ENCODE measurements around the gene CNOT8. TPM values are rescaled to one million over a fixed set of nuclear protein-coding genes. Genes with fewer than 3 reads are reported as not detected.
A peak's percentile ranks its signal among the peaks of the same experiment; 100 is the strongest.

CNOT8 gene
- total RNA-seq, 4 donors from 2014 or later = 32.0 to 96.2 (median 54.2) TPM

GRCh38 chr5:154841273-154841661 is 17.2 kb upstream of the CNOT8 start:
- H3K27ac ChIP-seq = no peak overlapping the region
- no peak overlapping the region for H3K4me3 ChIP-seq
- TF ChIP-seq, protein P1, sequence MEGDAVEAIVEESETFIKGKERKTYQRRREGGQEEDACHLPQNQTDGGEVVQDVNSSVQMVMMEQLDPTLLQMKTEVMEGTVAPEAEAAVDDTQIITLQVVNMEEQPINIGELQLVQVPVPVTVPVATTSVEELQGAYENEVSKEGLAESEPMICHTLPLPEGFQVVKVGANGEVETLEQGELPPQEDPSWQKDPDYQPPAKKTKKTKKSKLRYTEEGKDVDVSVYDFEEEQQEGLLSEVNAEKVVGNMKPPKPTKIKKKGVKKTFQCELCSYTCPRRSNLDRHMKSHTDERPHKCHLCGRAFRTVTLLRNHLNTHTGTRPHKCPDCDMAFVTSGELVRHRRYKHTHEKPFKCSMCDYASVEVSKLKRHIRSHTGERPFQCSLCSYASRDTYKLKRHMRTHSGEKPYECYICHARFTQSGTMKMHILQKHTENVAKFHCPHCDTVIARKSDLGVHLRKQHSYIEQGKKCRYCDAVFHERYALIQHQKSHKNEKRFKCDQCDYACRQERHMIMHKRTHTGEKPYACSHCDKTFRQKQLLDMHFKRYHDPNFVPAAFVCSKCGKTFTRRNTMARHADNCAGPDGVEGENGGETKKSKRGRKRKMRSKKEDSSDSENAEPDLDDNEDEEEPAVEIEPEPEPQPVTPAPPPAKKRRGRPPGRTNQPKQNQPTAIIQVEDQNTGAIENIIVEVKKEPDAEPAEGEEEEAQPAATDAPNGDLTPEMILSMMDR (IDR thresholded peaks at IDR 0.05) = no peak
- no peak for TF ChIP-seq POLR2A (IDR thresholded peaks at IDR 0.05)
- intact Hi-C loops (cut with DNase I; ENCODE audit: low total_unique reads) = no loop called here
- no peaks in the 10 kb centered on the region for H3K36me3 ChIP-seq
- no peak for DNase-seq
- no peaks in the 10 kb centered on the region for H3K4me1 ChIP-seq
- H3K27me3 ChIP-seq = no peaks in the 10 kb centered on the region
- H3K9me3 ChIP-seq = no peaks in the 10 kb centered on the region

GRCh38 chr5:154842689-154843530 is 15.5 kb upstream of the CNOT8 start:
- Histone ChIP-seq H3K9me3 (no peaks in the 10 kb centered on the region), H3K27ac (no peak overlapping the region), H3K36me3 (no peaks in the 10 kb centered on the region), H3K27me3 (no peaks in the 10 kb centered on the region), H3K4me1 (no peaks in the 10 kb centered on the region), H3K4me3 (no peak overlapping the region)
- DNase-seq = no peak
- intact Hi-C loops (cut with DNase I; ENCODE audit: low total_unique reads) = no loop called here
- no peak for TF ChIP-seq POLR2A (IDR thresholded peaks at IDR 0.05)
- TF ChIP-seq, protein P1 (IDR thresholded peaks at IDR 0.05) = no peak

- H3K4me1 ChIP-seq = peaks cover 0 to 4% of the 10 kb centered on the region in 2 donors
- H3K36me3 ChIP-seq = no peaks in the 10 kb centered on the region
- no peak for DNase-seq
- no peak overlapping the region for H3K27ac ChIP-seq
- H3K27me3 ChIP-seq = no peaks in the 10 kb centered on the region
- TF ChIP-seq, protein P1 (IDR thresholded peaks at IDR 0.05) = no peak
- no peak for TF ChIP-seq POLR2A (IDR thresholded peaks at IDR 0.05)
- no peak overlapping the region for H3K4me3 ChIP-seq
- intact Hi-C loops (cut with DNase I; ENCODE audit: low total_unique reads) = no loop called here
- no peaks in the 10 kb centered on the region for H3K9me3 ChIP-seq
Measured at GRCh38 chr5:154844809-154845208, 13.6 kb upstream of the CNOT8 start.

DNA sequence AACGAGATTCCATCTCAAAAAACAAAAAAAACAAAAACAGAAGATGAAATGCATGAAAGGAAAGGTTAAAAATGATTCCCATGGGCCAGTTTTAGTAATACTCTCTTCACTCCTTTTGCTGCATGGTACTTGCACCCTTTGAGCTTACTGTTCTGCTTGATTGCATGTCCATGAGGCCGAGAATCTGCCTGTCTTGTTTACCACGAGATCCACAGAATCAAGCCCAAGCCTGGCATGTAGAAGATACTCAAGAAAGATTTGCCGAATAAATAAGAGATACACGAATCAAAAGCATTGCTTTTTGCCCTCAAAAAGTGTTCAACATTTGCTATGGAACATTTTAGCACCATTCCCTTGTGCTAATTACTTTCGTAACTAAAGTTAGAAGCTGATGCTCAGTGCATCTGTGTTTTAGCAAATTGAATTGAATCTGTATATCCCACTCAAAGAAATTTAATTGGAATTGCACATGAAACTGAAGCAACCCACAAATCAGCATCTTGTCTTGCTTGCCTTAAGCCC is 9.1 kb upstream of the CNOT8 start:
- H3K9me3 ChIP-seq = no peaks in the 10 kb centered on the region
- peak overlapping the region; percentile 62 to 64 for H3K4me3 ChIP-seq
- TF ChIP-seq, protein P1 (IDR thresholded peaks at IDR 0.05) = no peak
- no peak for TF ChIP-seq POLR2A (IDR thresholded peaks at IDR 0.05)
- H3K4me1 ChIP-seq = peaks cover 0 to 8% of the 10 kb centered on the region in 2 donors
- peak overlapping the region; percentile 86 to 94 for H3K27ac ChIP-seq
- H3K36me3 ChIP-seq = no peaks in the 10 kb centered on the region
- H3K27me3 ChIP-seq = no peaks in the 10 kb centered on the region
- intact Hi-C loops (cut with DNase I; ENCODE audit: low total_unique reads) = no loop called here
- no peak for DNase-seq

GRCh38 chr5:154849791-154850201 is 8.6 kb upstream of the CNOT8 start:
- Histone ChIP-seq H3K36me3 (no peaks in the 10 kb centered on the region), H3K4me1 (peaks cover 0 to 8% of the 10 kb centered on the region in 2 donors), H3K27ac (peak overlapping the region; percentile 86 to 94)

More at GRCh38 chr5:154849791-154850201, 8.6 kb upstream of the CNOT8 start:
- no peak for TF ChIP-seq POLR2A (IDR thresholded peaks at IDR 0.05)
- TF ChIP-seq, protein P1 (IDR thresholded peaks at IDR 0.05) = peak in 1 of 4 experiments; percentile 11
- intact Hi-C loops (cut with DNase I; ENCODE audit: low total_unique reads) = no loop called here
- H3K4me3 ChIP-seq = peak overlapping the region; percentile 62 to 64
- no peaks in the 10 kb centered on the region for H3K27me3 ChIP-seq
- H3K9me3 ChIP-seq = no peaks in the 10 kb centered on the region
- no peak for DNase-seq

Data from uterus (tissue), 4 donors.